ACC112 (cell line): ENCODE measurements around the gene HSFX4.

Experiments used
- H2AFZ ChIP-seq: fragments of 200-600 bp; sonication (generic); one replicate; pipeline ENCODE4 v1.6.0; 2017; ENCODE audit warnings: antibody characterized with exemption, low read length; ENCODE audit not compliant: unreplicated experiment
- H3K27ac ChIP-seq: fragments of 200-600 bp; sonication (generic); 2 replicates; pipeline ENCODE4 v1.5.1; 2014; ENCODE audit warnings: low read depth, mild to moderate bottlenecking, antibody characterized with exemption, low read length, moderate library complexity
- H3K27me3 ChIP-seq: fragments of 200-600 bp; sonication (generic); 2 replicates; pipeline ENCODE4 v1.6.1; 2014; ENCODE audit warnings: mild to moderate bottlenecking, antibody characterized with exemption, low read length, moderate library complexity, mixed read lengths; ENCODE audit not compliant: insufficient read depth
- H3K36me3 ChIP-seq: fragments of 200-600 bp; sonication (generic); 2 replicates; pipeline ENCODE4 v1.6.1; 2016; ENCODE audit warnings: mild to moderate bottlenecking, antibody characterized with exemption, low read length, moderate library complexity, mixed read lengths; ENCODE audit not compliant: insufficient read depth
- H3K4me1 ChIP-seq: fragments of 200-600 bp; sonication (generic); one replicate; pipeline ENCODE4 v1.6.1; 2016; ENCODE audit warnings: low read length, mixed read lengths; ENCODE audit not compliant: insufficient read depth, unreplicated experiment, control insufficient read depth
- H3K4me3 ChIP-seq: fragments of 200-600 bp; sonication (generic); 2 replicates; pipeline ENCODE4 v1.5.1; 2014; ENCODE audit warnings: mild to moderate bottlenecking, low read depth, low read length
- H3K79me2 ChIP-seq: fragments of 200-600 bp; sonication (generic); one replicate; pipeline ENCODE4 v1.6.0; 2016; ENCODE audit warnings: low read length; ENCODE audit not compliant: control insufficient read depth, unreplicated experiment, insufficient read depth

Gene HSFX4

GRCh38 chrX:149949743-149950436 lies 20.5 kb downstream of the HSFX4 start:
- no peak overlapping the region for H2AFZ ChIP-seq
- H3K4me3 ChIP-seq = no peak overlapping the region
- H3K27ac ChIP-seq = no peak overlapping the region
- no peaks in the 10 kb centered on the region for H3K36me3 ChIP-seq
- H3K27me3 ChIP-seq = no peaks in the 10 kb centered on the region
- no peaks in the 10 kb centered on the region for H3K4me1 ChIP-seq
- H3K79me2 ChIP-seq = no peaks in the 10 kb centered on the region

- Histone ChIP-seq H3K27ac (no peak overlapping the region), H3K79me2 (no peaks in the 10 kb centered on the region), H3K36me3 (no peaks in the 10 kb centered on the region), H3K4me3 (no peak overlapping the region), H3K4me1 (no peaks in the 10 kb centered on the region), H3K27me3 (no peaks in the 10 kb centered on the region), H2AFZ (no peak overlapping the region)
These were observed 21.3 kb downstream of the HSFX4 start for GRCh38 chrX:149950681-149951080.

- no peaks in the 10 kb centered on the region for H3K27me3 ChIP-seq
- H3K4me1 ChIP-seq = peaks cover 5% of the 10 kb centered on the region
- H3K36me3 ChIP-seq = no peaks in the 10 kb centered on the region; the same call in 1 of the 2 replicates
- H3K79me2 ChIP-seq = no peaks in the 10 kb centered on the region
- no peak overlapping the region for H3K27ac ChIP-seq
- H3K4me3 ChIP-seq = no peak overlapping the region
- no peak overlapping the region for H2AFZ ChIP-seq
These were observed 32.2 kb downstream of the HSFX4 start for GRCh38 chrX:149961572-149961971.

GRCh38 chrX:149962010-149962409 lies 32.6 kb downstream of the HSFX4 start:
- Histone ChIP-seq H3K4me3 (no peak overlapping the region), H3K36me3 (no peaks in the 10 kb centered on the region; the same call in 1 of the 2 replicates), H3K27ac (no peak overlapping the region), H3K79me2 (no peaks in the 10 kb centered on the region), H2AFZ (no peak overlapping the region), H3K27me3 (no peaks in the 10 kb centered on the region), H3K4me1 (peaks cover 5% of the 10 kb centered on the region)

- H3K4me1 ChIP-seq = peaks cover 9% of the 10 kb centered on the region
- no peak overlapping the region for H3K4me3 ChIP-seq
- H3K36me3 ChIP-seq = no peaks in the 10 kb centered on the region; the same call in 1 of the 2 replicates
- H3K79me2 ChIP-seq = no peaks in the 10 kb centered on the region
- H2AFZ ChIP-seq = peak overlapping the region; percentile 18
- H3K27ac ChIP-seq = peak overlapping the region; percentile 26; the same call in 1 of the 2 replicates
- H3K27me3 ChIP-seq = no peaks in the 10 kb centered on the region
These were observed 33.7 kb downstream of the HSFX4 start for GRCh38 chrX:149962859-149963757.

- H3K4me3 ChIP-seq = no peak overlapping the region
These were observed 49.8 kb downstream of the HSFX4 start for GRCh38 chrX:149979126-149979644.

More at GRCh38 chrX:149979126-149979644, 49.8 kb downstream of the HSFX4 start:
- H3K36me3 ChIP-seq = no peaks in the 10 kb centered on the region
- peaks cover 8% of the 10 kb centered on the region for H3K4me1 ChIP-seq
- H3K27me3 ChIP-seq = no peaks in the 10 kb centered on the region
- no peaks in the 10 kb centered on the region for H3K79me2 ChIP-seq
- H2AFZ ChIP-seq = no peak overlapping the region
- H3K27ac ChIP-seq = no peak overlapping the region
